Panc1 (cell line): Measurements from ENCODE around the gene TMCO4. TPM values are rescaled to one million over a fixed set of nuclear protein-coding genes. Genes with fewer than 3 reads are reported as not detected.

Source experiments
- ATAC-seq: fragments of 200-7000 bp; cut with Tn5 transposase; 2 replicates; pipeline ENCODE4 v1.9.1; 2020; ENCODE audit warnings: mild to moderate bottlenecking, moderate library complexity
- BruUV-seq: library from RNA; stranded (reverse); fragments of 400-500 nt; replicated peaks from 2 replicates; lab custom pipeline; 2021; lab: Mats Ljungman, UMichigan
- CTCF ChIA-PET: fragments of 300-600 bp; sonication (Branson Sonifier 250); formaldehyde crosslinking; loops from one replicate; lab custom pipeline; 2022; ENCODE audit warnings: antibody characterized with exemption; lab: Charles Lee
- POLR2A ChIA-PET: fragments of 300-600 bp; sonication (Branson Sonifier 250); formaldehyde crosslinking; loops from one replicate; lab custom pipeline; 2022; ENCODE audit warnings: antibody characterized with exemption; lab: Charles Lee
- DNase-seq: peaks from one replicate; pipeline ENCODE4 v3.0.0-alpha.2; 2010; ENCODE audit warnings: low read depth, low spot score
- H3K27ac ChIP-seq: 2 replicates; pipeline ENCODE4 v1.5.1; 2011; ENCODE audit warnings: mild to moderate bottlenecking, low read length, inconsistent platforms
- H3K27me3 ChIP-seq: fragments of 200-500 bp; sonication (Bioruptor generic); 2 replicates; pipeline ENCODE4 v1.6.0; 2014; ENCODE audit warnings: low read length, inconsistent platforms; ENCODE audit not compliant: control insufficient read depth, insufficient read depth
- H3K36me3 ChIP-seq: fragments of 200-500 bp; sonication (Bioruptor generic); 2 replicates; pipeline ENCODE4 v1.5.1; 2014; ENCODE audit warnings: inconsistent platforms, mild to moderate bottlenecking, low read length, moderate library complexity; ENCODE audit not compliant: control insufficient read depth, insufficient read depth
- H3K4me1 ChIP-seq: 2 replicates; pipeline ENCODE4 v1.5.1; 2011; ENCODE audit warnings: inconsistent platforms, mild to moderate bottlenecking, low read length, moderate library complexity; ENCODE audit not compliant: control insufficient read depth, insufficient read depth
- H3K4me3 ChIP-seq, 2 experiments: 2 replicates each; pipeline ENCODE4 v1.5.1; 2011 to 2012; ENCODE audit warnings: low read depth in 2 of 2, low read length in 2 of 2, mild to moderate bottlenecking in 2 of 2, inconsistent platforms in 1 of 2, moderate library complexity in 1 of 2
- H3K9me3 ChIP-seq: fragments of 200-500 bp; sonication (Bioruptor generic); 2 replicates; pipeline ENCODE4 v1.5.1; 2014; ENCODE audit warnings: low read depth, mild to moderate bottlenecking, inconsistent platforms, low read length, moderate library complexity; ENCODE audit not compliant: control insufficient read depth, insufficient read depth
- POLR2AphosphoS5 ChIP-seq: IDR thresholded peaks from 2 replicates; pipeline ENCODE4 v1.6.1; 2012; ENCODE audit warnings: mild to moderate bottlenecking, low read depth, low read length, moderate library complexity
- REST ChIP-seq, 2 experiments: IDR thresholded peaks; 2 replicates each; pipeline ENCODE4 v1.6.1; 2011 to 2012; ENCODE audit warnings: low read depth in 2 of 2, control low read depth in 1 of 2, low read length in 1 of 2, mild to moderate bottlenecking in 1 of 2, moderate library complexity in 1 of 2; ENCODE audit not compliant: insufficient read depth in 1 of 2
- SIN3A ChIP-seq: IDR thresholded peaks from 2 replicates; pipeline ENCODE4 v1.6.1; 2012; ENCODE audit warnings: low read depth, mild to moderate bottlenecking, low read length, moderate library complexity, borderline replicate concordance; ENCODE audit not compliant: insufficient read depth
- TCF7L2 ChIP-seq: IDR thresholded peaks from 2 replicates; pipeline ENCODE4 v1.6.1; 2011; ENCODE audit warnings: mild to moderate bottlenecking, low read depth, low read length, inconsistent platforms
- in situ Hi-C: cut with HindIII; loops from 2 replicates; pipeline ENCODE4 v1.10.0; 2016; ENCODE audit warnings: low sequenced_read_pairs, low pct_unique_long_range_greater_than_20kb
- intact Hi-C: fragments of 100-400 bp; cut with micrococcal nuclease; formaldehyde crosslinking; loops from one replicate; pipeline ENCODE4 v1.10.0; 2022; ENCODE audit not compliant: unreplicated experiment
- total RNA-seq: library from RNA; stranded (reverse); gene quantifications from one replicate; pipeline ENCODE4 v1.2.1, GENCODE V29; 2021; ENCODE audit not compliant: unreplicated experiment
- TF ChIP-seq, protein P1 (sequence below): fragments of 450-650 bp; IDR thresholded peaks from 2 replicates; pipeline ENCODE4 v1.5.1; 2017; ENCODE audit warnings: mild to moderate bottlenecking

Gene TMCO4
- total RNA-seq, 1 experiment from 2014 or later = 13.2 TPM

- BruUV-seq = no TSS peak
- CTCF ChIA-PET = no interaction called here
Observed at GRCh38 chr1:19688041-19688842, 111.5 kb downstream of the TMCO4 start.

GRCh38 chr1:19687414-19687813 is 112.3 kb downstream of the TMCO4 start:
- ATAC-seq (no peak), DNase-seq (no peak)
- H3K4me3 ChIP-seq = no peak overlapping the region
- no peaks in the 10 kb centered on the region for H3K9me3 ChIP-seq
- no peaks in the 10 kb centered on the region for H3K36me3 ChIP-seq
- H3K27me3 ChIP-seq = no peaks in the 10 kb centered on the region
- TF ChIP-seq REST (IDR thresholded peaks at IDR 0.05; ENCODE audit: insufficient read depth in 1 of 2, low read depth in 2 of 2, low read length in 1 of 2) (no peak), TCF7L2 (no peak), POLR2AphosphoS5 (no peak), SIN3A (no peak)
- TF ChIP-seq, protein P1, sequence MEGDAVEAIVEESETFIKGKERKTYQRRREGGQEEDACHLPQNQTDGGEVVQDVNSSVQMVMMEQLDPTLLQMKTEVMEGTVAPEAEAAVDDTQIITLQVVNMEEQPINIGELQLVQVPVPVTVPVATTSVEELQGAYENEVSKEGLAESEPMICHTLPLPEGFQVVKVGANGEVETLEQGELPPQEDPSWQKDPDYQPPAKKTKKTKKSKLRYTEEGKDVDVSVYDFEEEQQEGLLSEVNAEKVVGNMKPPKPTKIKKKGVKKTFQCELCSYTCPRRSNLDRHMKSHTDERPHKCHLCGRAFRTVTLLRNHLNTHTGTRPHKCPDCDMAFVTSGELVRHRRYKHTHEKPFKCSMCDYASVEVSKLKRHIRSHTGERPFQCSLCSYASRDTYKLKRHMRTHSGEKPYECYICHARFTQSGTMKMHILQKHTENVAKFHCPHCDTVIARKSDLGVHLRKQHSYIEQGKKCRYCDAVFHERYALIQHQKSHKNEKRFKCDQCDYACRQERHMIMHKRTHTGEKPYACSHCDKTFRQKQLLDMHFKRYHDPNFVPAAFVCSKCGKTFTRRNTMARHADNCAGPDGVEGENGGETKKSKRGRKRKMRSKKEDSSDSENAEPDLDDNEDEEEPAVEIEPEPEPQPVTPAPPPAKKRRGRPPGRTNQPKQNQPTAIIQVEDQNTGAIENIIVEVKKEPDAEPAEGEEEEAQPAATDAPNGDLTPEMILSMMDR = no peak
- no TSS peak for BruUV-seq
- no peaks in the 10 kb centered on the region for H3K4me1 ChIP-seq
- H3K27ac ChIP-seq = no peak overlapping the region
- ChIA-PET POLR2A (no interaction called here), CTCF (no interaction called here)
- in situ Hi-C loops (no loop called here), intact Hi-C loops (no loop called here)

More at GRCh38 chr1:19688041-19688842, 111.5 kb downstream of the TMCO4 start:
- ATAC-seq (no peak), DNase-seq (no peak)
- TF ChIP-seq TCF7L2 = no peak
- TF ChIP-seq POLR2AphosphoS5 = no peak
- no peak for TF ChIP-seq SIN3A
- POLR2A ChIA-PET = no interaction called here
- H3K4me1 ChIP-seq = no peaks in the 10 kb centered on the region
- no peak overlapping the region for H3K4me3 ChIP-seq
- in situ Hi-C loops = no loop called here
- H3K36me3 ChIP-seq = no peaks in the 10 kb centered on the region
- H3K27me3 ChIP-seq = no peaks in the 10 kb centered on the region
- H3K27ac ChIP-seq = no peak overlapping the region
- intact Hi-C loops = no loop called here
- no peaks in the 10 kb centered on the region for H3K9me3 ChIP-seq

GRCh38 chr1:19685994-19686393 is 113.7 kb downstream of the TMCO4 start:
- ATAC-seq (no peak), DNase-seq (no peak)
- intact Hi-C loops = no loop called here
- ChIA-PET POLR2A (no interaction called here), CTCF (no interaction called here)
- no peak overlapping the region for H3K27ac ChIP-seq
- no peaks in the 10 kb centered on the region for H3K36me3 ChIP-seq
- no peak overlapping the region for H3K4me3 ChIP-seq
- H3K9me3 ChIP-seq = no peaks in the 10 kb centered on the region
- TF ChIP-seq, protein P1 = no peak
- TF ChIP-seq TCF7L2 (no peak), REST (IDR thresholded peaks at IDR 0.05; ENCODE audit: insufficient read depth in 1 of 2, low read depth in 2 of 2, low read length in 1 of 2) (no peak), SIN3A (no peak), POLR2AphosphoS5 (no peak)
- in situ Hi-C loops = no loop called here
- no TSS peak for BruUV-seq
- no peaks in the 10 kb centered on the region for H3K4me1 ChIP-seq
- H3K27me3 ChIP-seq = no peaks in the 10 kb centered on the region
